Neural cell (in vitro differentiated cells): Measurements from ENCODE around the gene ADGRG6. TPM values are rescaled to one million over a fixed set of nuclear protein-coding genes. Genes with fewer than 3 reads are reported as not detected.

Experiments
- H2AFZ ChIP-seq: fragments of 200-600, 300-800 bp; sonication (generic), shearing (Covaris generic); 2 replicates; pipeline ENCODE4 v1.6.0; 2014; ENCODE audit warnings: low read depth, mild to moderate bottlenecking, antibody characterized with exemption, low read length, moderate library complexity
- H3F3A ChIP-seq: fragments of 200-600 bp; shearing (Covaris generic); 2 replicates; pipeline ENCODE4 v1.6.1; 2016; ENCODE audit warnings: mild to moderate bottlenecking, moderate library complexity, mixed read lengths, antibody characterized with exemption, low read length; ENCODE audit not compliant: insufficient read depth, poor library complexity, severe bottlenecking
- H3K27ac ChIP-seq: fragments of 200-600, 300-800 bp; sonication (generic), shearing (Covaris generic); 2 replicates; pipeline ENCODE4 v1.5.1; 2014; ENCODE audit warnings: mild to moderate bottlenecking, low read length, moderate library complexity
- H3K27me3 ChIP-seq: fragments of 300-800, 200-600 bp; sonication (generic), shearing (Covaris generic); 2 replicates; pipeline ENCODE4 v1.6.0; 2014; ENCODE audit warnings: mild to moderate bottlenecking, low read depth, low read length, moderate library complexity; ENCODE audit not compliant: insufficient read depth
- H3K36me3 ChIP-seq: fragments of 300-800, 200-600 bp; sonication (generic), shearing (Covaris generic); 2 replicates; pipeline ENCODE4 v1.5.1; 2014; ENCODE audit warnings: mild to moderate bottlenecking, antibody characterized with exemption, low read length, moderate library complexity; ENCODE audit not compliant: insufficient read depth
- H3K4me2 ChIP-seq: fragments of 300-800, 200-600 bp; sonication (generic), shearing (Covaris generic); 2 replicates; pipeline ENCODE4 v1.6.0; 2014; ENCODE audit warnings: mild to moderate bottlenecking, low read length
- H3K4me3 ChIP-seq: fragments of 300-800, 200-600 bp; sonication (generic), shearing (Covaris generic); 2 replicates; pipeline ENCODE4 v1.5.1; 2014; ENCODE audit warnings: mild to moderate bottlenecking, low read length, moderate library complexity
- H3K79me2 ChIP-seq: fragments of 200-600 bp; shearing (Covaris generic); replicated peaks from 2 replicates; pipeline ENCODE4 v1.6.0; 2014; ENCODE audit warnings: mild to moderate bottlenecking, low read length, moderate library complexity; ENCODE audit not compliant: insufficient read depth
- H3K9ac ChIP-seq: fragments of 300-800, 200-600 bp; sonication (generic), shearing (Covaris generic); 2 replicates; pipeline ENCODE4 v1.6.1; 2016; ENCODE audit warnings: mild to moderate bottlenecking, low read length, mixed read lengths
- H3K9me2 ChIP-seq: fragments of 200-600 bp; shearing (Covaris generic); 2 replicates; pipeline ENCODE4 v1.6.1; 2016; ENCODE audit warnings: mild to moderate bottlenecking, low read length, mixed read lengths; ENCODE audit not compliant: insufficient read depth
- H3K9me3 ChIP-seq: fragments of 200-600, 300-800 bp; sonication (generic), shearing (Covaris generic); 2 replicates; pipeline ENCODE4 v1.6.1; 2016; ENCODE audit warnings: mild to moderate bottlenecking, mixed run types, low read length, moderate library complexity, mixed read lengths
- H4K20me1 ChIP-seq: fragments of 200-600 bp; shearing (Covaris generic); 2 replicates; pipeline ENCODE4 v1.6.1; 2016; ENCODE audit warnings: mild to moderate bottlenecking, mixed run types; ENCODE audit not compliant: insufficient read depth
- EP300 ChIP-seq: fragments of 450-650 bp; conservative IDR thresholded peaks from 2 replicates; pipeline ENCODE4 v1.6.1; 2014; ENCODE audit warnings: antibody characterized with exemption, mild to moderate bottlenecking, moderate library complexity; ENCODE audit not compliant: poor library complexity, severe bottlenecking
- EZH2 ChIP-seq: fragments of 200-600, 300-800 bp; shearing (Covaris generic), sonication (generic); IDR thresholded peaks from 2 replicates; pipeline ENCODE4 v1.6.1; 2014; ENCODE audit warnings: antibody characterized with exemption, low read length, borderline replicate concordance, mild to moderate bottlenecking; ENCODE audit not compliant: insufficient read depth, poor library complexity, severe bottlenecking
- MXI1 ChIP-seq: fragments of 450-650 bp; conservative IDR thresholded peaks from 2 replicates; pipeline ENCODE4 v1.6.1; 2014; ENCODE audit warnings: antibody characterized with exemption, mild to moderate bottlenecking; ENCODE audit not compliant: poor library complexity, severe bottlenecking
- POLR2AphosphoS5 ChIP-seq: IDR thresholded peaks from 2 replicates; pipeline ENCODE4 v1.6.1; 2012
- RAD21 ChIP-seq: fragments of 450-650 bp; conservative IDR thresholded peaks from 2 replicates; pipeline ENCODE4 v1.6.1; 2014; ENCODE audit warnings: antibody characterized with exemption, mild to moderate bottlenecking, moderate library complexity
- SMC3 ChIP-seq: fragments of 450-650 bp; conservative IDR thresholded peaks from 2 replicates; pipeline ENCODE4 v1.6.1; 2014; ENCODE audit warnings: antibody characterized with exemption, mild to moderate bottlenecking, moderate library complexity; ENCODE audit not compliant: poor library complexity
- TAF1 ChIP-seq: IDR thresholded peaks from 2 replicates; pipeline ENCODE4 v1.6.1; 2012; ENCODE audit warnings: low read depth
- polyA plus RNA-seq: library from polyadenylated mRNA; depleted of rRNA; stranded (reverse); fragments of >200 nt; gene quantifications from 2 replicates; pipeline ENCODE4 v1.2.3, GENCODE V29; 2014
- TF ChIP-seq, protein P1 (sequence below): fragments of 450-650 bp; IDR thresholded peaks from 2 replicates; pipeline ENCODE4 v1.5.1; 2014; ENCODE audit warnings: antibody characterized with exemption, mild to moderate bottlenecking, moderate library complexity; ENCODE audit not compliant: poor library complexity, severe bottlenecking
- TF ChIP-seq, protein P2 (sequence below): IDR thresholded peaks from 2 replicates; pipeline ENCODE4 v1.6.1; 2012; ENCODE audit warnings: borderline replicate concordance

Gene ADGRG6
- polyA plus RNA-seq, 1 donor from 2014 or later = 0.37 TPM

DNA sequence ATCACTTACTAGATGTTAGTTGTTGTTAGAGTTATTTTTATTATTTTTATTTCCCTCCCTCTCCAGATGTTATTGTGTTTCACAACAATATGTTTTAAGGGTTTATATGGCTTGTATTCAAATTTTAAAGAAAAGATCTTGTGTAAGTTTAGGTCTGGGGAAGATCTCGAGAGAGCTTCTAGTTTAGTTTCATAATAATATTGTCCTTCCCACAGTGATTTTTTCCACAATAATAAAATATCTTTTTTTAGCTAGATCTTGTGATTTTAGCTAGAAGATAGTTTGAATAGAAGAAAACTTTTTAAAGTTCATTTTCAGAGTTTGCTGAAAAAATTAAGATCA lies 55.0 kb downstream of the ADGRG6 start:
- Histone ChIP-seq H3K79me2 (no peaks in the 10 kb centered on the region), H3K27me3 (no peaks in the 10 kb centered on the region), H3K9me3 (no peaks in the 10 kb centered on the region), H3K27ac (no peak overlapping the region), H3K36me3 (no peaks in the 10 kb centered on the region), H3K9me2 (no peaks in the 10 kb centered on the region), H3F3A (no peaks in the 10 kb centered on the region), H3K4me2 (no peak overlapping the region), H2AFZ (no peak overlapping the region), H4K20me1 (no peaks in the 10 kb centered on the region), H3K4me3 (no peak overlapping the region), H3K9ac (no peak overlapping the region)
- TF ChIP-seq RAD21 = no peak
- TF ChIP-seq, protein P1, sequence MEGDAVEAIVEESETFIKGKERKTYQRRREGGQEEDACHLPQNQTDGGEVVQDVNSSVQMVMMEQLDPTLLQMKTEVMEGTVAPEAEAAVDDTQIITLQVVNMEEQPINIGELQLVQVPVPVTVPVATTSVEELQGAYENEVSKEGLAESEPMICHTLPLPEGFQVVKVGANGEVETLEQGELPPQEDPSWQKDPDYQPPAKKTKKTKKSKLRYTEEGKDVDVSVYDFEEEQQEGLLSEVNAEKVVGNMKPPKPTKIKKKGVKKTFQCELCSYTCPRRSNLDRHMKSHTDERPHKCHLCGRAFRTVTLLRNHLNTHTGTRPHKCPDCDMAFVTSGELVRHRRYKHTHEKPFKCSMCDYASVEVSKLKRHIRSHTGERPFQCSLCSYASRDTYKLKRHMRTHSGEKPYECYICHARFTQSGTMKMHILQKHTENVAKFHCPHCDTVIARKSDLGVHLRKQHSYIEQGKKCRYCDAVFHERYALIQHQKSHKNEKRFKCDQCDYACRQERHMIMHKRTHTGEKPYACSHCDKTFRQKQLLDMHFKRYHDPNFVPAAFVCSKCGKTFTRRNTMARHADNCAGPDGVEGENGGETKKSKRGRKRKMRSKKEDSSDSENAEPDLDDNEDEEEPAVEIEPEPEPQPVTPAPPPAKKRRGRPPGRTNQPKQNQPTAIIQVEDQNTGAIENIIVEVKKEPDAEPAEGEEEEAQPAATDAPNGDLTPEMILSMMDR = no peak
- no peak for TF ChIP-seq MXI1
- TF ChIP-seq TAF1 = no peak
- no peak for TF ChIP-seq EP300
- no peak for TF ChIP-seq EZH2

GRCh38 chr6:142357879-142358278 lies 56.1 kb downstream of the ADGRG6 start:
- Histone ChIP-seq H3F3A (no peaks in the 10 kb centered on the region), H3K36me3 (no peaks in the 10 kb centered on the region), H3K4me2 (no peak overlapping the region), H3K9me3 (no peaks in the 10 kb centered on the region), H3K79me2 (no peaks in the 10 kb centered on the region), H3K27ac (no peak overlapping the region), H3K4me3 (no peak overlapping the region), H3K27me3 (no peaks in the 10 kb centered on the region), H2AFZ (no peak overlapping the region), H3K9ac (no peak overlapping the region), H3K9me2 (no peaks in the 10 kb centered on the region), H4K20me1 (no peaks in the 10 kb centered on the region)
- TF ChIP-seq EP300 (no peak), TAF1 (no peak), MXI1 (no peak), SMC3 (no peak), EZH2 (no peak), POLR2AphosphoS5 (no peak), RAD21 (no peak)
- TF ChIP-seq, protein P2, sequence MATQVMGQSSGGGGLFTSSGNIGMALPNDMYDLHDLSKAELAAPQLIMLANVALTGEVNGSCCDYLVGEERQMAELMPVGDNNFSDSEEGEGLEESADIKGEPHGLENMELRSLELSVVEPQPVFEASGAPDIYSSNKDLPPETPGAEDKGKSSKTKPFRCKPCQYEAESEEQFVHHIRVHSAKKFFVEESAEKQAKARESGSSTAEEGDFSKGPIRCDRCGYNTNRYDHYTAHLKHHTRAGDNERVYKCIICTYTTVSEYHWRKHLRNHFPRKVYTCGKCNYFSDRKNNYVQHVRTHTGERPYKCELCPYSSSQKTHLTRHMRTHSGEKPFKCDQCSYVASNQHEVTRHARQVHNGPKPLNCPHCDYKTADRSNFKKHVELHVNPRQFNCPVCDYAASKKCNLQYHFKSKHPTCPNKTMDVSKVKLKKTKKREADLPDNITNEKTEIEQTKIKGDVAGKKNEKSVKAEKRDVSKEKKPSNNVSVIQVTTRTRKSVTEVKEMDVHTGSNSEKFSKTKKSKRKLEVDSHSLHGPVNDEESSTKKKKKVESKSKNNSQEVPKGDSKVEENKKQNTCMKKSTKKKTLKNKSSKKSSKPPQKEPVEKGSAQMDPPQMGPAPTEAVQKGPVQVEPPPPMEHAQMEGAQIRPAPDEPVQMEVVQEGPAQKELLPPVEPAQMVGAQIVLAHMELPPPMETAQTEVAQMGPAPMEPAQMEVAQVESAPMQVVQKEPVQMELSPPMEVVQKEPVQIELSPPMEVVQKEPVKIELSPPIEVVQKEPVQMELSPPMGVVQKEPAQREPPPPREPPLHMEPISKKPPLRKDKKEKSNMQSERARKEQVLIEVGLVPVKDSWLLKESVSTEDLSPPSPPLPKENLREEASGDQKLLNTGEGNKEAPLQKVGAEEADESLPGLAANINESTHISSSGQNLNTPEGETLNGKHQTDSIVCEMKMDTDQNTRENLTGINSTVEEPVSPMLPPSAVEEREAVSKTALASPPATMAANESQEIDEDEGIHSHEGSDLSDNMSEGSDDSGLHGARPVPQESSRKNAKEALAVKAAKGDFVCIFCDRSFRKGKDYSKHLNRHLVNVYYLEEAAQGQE = no peak
- TF ChIP-seq, protein P1 = no peak
